ENCODE results near the gene RNF123.

- no peak for TF ChIP-seq NFIC (IDR thresholded peaks at IDR 0.05; ENCODE audit: borderline replicate concordance)
- no peak for TF ChIP-seq SMC3 (IDR thresholded peaks at IDR 0.05; ENCODE audit: low read depth, low read length)
- TF ChIP-seq CTCF (IDR thresholded peaks at IDR 0.05): no peak
- TF ChIP-seq EZH2phosphoT487 (IDR thresholded peaks at IDR 0.05; ENCODE audit: borderline replicate concordance, low read depth): no peak
- no peak for TF ChIP-seq TAF1 (IDR thresholded peaks at IDR 0.05; ENCODE audit: borderline replicate concordance, low read depth, low read length)
- no peak for TF ChIP-seq USF2 (IDR thresholded peaks at IDR 0.05; ENCODE audit: borderline replicate concordance, low read depth, low read length)
- TF ChIP-seq MAX (IDR thresholded peaks at IDR 0.05; ENCODE audit: low read depth): no peak
- TF ChIP-seq YY1 (IDR thresholded peaks at IDR 0.05; ENCODE audit: low read depth): no peak
- no peak for TF ChIP-seq ELF1 (IDR thresholded peaks at IDR 0.05)
- no peak for TF ChIP-seq EP300 (IDR thresholded peaks at IDR 0.05; ENCODE audit: borderline replicate concordance in 1 of 2, low read depth in 1 of 2, low read length in 1 of 2)
- no peak for TF ChIP-seq SIN3A (IDR thresholded peaks at IDR 0.05; ENCODE audit: borderline replicate concordance, low read depth, low read length)
- no peak for TF ChIP-seq RAD21 (IDR thresholded peaks at IDR 0.05; ENCODE audit: low read length)
Observed at GRCh38 chr3:49712166-49712565, 22.8 kb downstream of the RNF123 start.

Data from SK-N-SH (cell line).